ENCODE results near the gene MACROD2.

- no peak for TF ChIP-seq REST (IDR thresholded peaks at IDR 0.05; ENCODE audit: low read depth)
- TF ChIP-seq CTCF (IDR thresholded peaks at IDR 0.05 in 2 of 3, conservative IDR thresholded peaks at IDR 0.05 in 1 of 3; ENCODE audit: borderline replicate concordance in 1 of 3, insufficient read depth in 1 of 3, low read depth in 2 of 3, low read length in 2 of 3): no peak
- TF ChIP-seq EZH2 (IDR thresholded peaks at IDR 0.05): no peak
- TF ChIP-seq ZBTB33 (IDR thresholded peaks at IDR 0.05; ENCODE audit: extremely low read depth, insufficient replicate concordance, low read length): no peak
- no peak for TF ChIP-seq POLR2AphosphoS5 (IDR thresholded peaks at IDR 0.05; ENCODE audit: low read depth, low read length)
- TF ChIP-seq SP1 (IDR thresholded peaks at IDR 0.05; ENCODE audit: low read depth): no peak
- TF ChIP-seq SRF (IDR thresholded peaks at IDR 0.05; ENCODE audit: low read depth): no peak
- no peak for TF ChIP-seq ZFX (IDR thresholded peaks at IDR 0.05)
- TF ChIP-seq RAD21 (IDR thresholded peaks at IDR 0.05; ENCODE audit: low read depth): no peak
- TF ChIP-seq POLR2A (IDR thresholded peaks at IDR 0.05; ENCODE audit: borderline replicate concordance, extremely low read depth, insufficient read depth, insufficient read length): no peak
- no peak for TF ChIP-seq JUND (IDR thresholded peaks at IDR 0.05)
- no peak for TF ChIP-seq CEBPB (IDR thresholded peaks at IDR 0.05; ENCODE audit: low read depth)
- TF ChIP-seq EGR1 (IDR thresholded peaks at IDR 0.05; ENCODE audit: low read depth): no peak
- TF ChIP-seq YY1 (IDR thresholded peaks at IDR 0.05; ENCODE audit: extremely low read depth, insufficient replicate concordance, low read depth, low read length): no peak
Observed at GRCh38 chr20:15081261-15081660, 1085.9 kb downstream of the MACROD2 start.

Data from HCT116 (cell line).